Activated CD8-positive, alpha-beta T cell treated with anti-CD3 and anti-CD28 coated beads for 36 hours (primary cell): Measurements from ENCODE around the gene HDHD3. TPM values are rescaled to one million over a fixed set of nuclear protein-coding genes. Genes with fewer than 3 reads are reported as not detected.

Experiments
- ATAC-seq: fragments of 200-7000 bp; cut with Tn5 transposase; one replicate; pipeline ENCODE4 v1.10.0; 2021; ENCODE audit warnings: mild to moderate bottlenecking, moderate library complexity
- CTCF ChIA-PET: fragments of 350-600 bp; sonication (Branson Sonifier 250); formaldehyde crosslinking; loops from one replicate; lab custom pipeline; 2021; ENCODE audit warnings: antibody characterized with exemption; lab: Charles Lee
- POLR2A ChIA-PET: fragments of 350-600 bp; sonication (Branson Sonifier 250); formaldehyde crosslinking; loops from one replicate; lab custom pipeline; 2021; ENCODE audit warnings: antibody characterized with exemption; lab: Charles Lee
- DNase-seq: peaks from one replicate; pipeline ENCODE4 v3.0.0-alpha.2; 2020
- H3K27ac Mint-ChIP-seq: one replicate; pipeline ENCODE4 v1.8.0; 2021; ENCODE audit warnings: mild to moderate bottlenecking, mixed read lengths
- H3K27me3 Mint-ChIP-seq: one replicate; pipeline ENCODE4 v1.8.0; 2021; ENCODE audit warnings: mixed read lengths
- H3K36me3 Mint-ChIP-seq: one replicate; pipeline ENCODE4 v1.8.0; 2021; ENCODE audit warnings: low read depth, mixed read lengths
- H3K4me1 Mint-ChIP-seq: one replicate; pipeline ENCODE4 v1.8.0; 2021; ENCODE audit warnings: low read depth, mixed read lengths
- H3K4me3 Mint-ChIP-seq: one replicate; pipeline ENCODE4 v1.8.0; 2021; ENCODE audit warnings: mild to moderate bottlenecking, moderate library complexity, mixed read lengths
- H3K9me3 Mint-ChIP-seq: one replicate; pipeline ENCODE4 v1.8.0; 2021; ENCODE audit warnings: mixed read lengths
- CTCF ChIP-seq: fragments of 200-600 bp; IDR thresholded peaks from one replicate; pipeline ENCODE4 v1.8.0; 2022; ENCODE audit warnings: antibody characterized with exemption, mild to moderate bottlenecking
- intact Hi-C: fragments of 100-400 bp; cut with micrococcal nuclease; formaldehyde crosslinking; loops from one replicate; pipeline ENCODE4 v1.10.0; 2022
- total RNA-seq, 2 experiments: library from RNA; stranded (reverse); gene quantifications; one replicate each; pipeline ENCODE4 v1.2.3, GENCODE V29; 2021

HDHD3 gene
- total RNA-seq, 2 experiments from 2014 or later = 11.6 to 13.3 TPM

GRCh38 chr9:113416149-113416721 lies 39.4 kb upstream of the HDHD3 start:
- DNase-seq (no peak), ATAC-seq (no peak)
- Mint-ChIP-seq H3K27me3 (no peaks in the 10 kb centered on the region), H3K27ac (no peak overlapping the region), H3K36me3 (no peaks in the 10 kb centered on the region), H3K9me3 (no peaks in the 10 kb centered on the region), H3K4me3 (no peak overlapping the region), H3K4me1 (peaks cover 5% of the 10 kb centered on the region)
- intact Hi-C loops = no loop called here
- POLR2A ChIA-PET = no interaction called here
- no peak for TF ChIP-seq CTCF
- CTCF ChIA-PET = interaction anchor here (1.2 to 1.9 kb wide), 2 partner anchors 16 to 141 kb away, joined by 4 read pairs; partner anchors contain the start of genes ALAD, CDC26 and PRPF4

- H3K4me1 Mint-ChIP-seq = peaks cover 32% of the 10 kb centered on the region
- DNase-seq (peak; percentile 98), ATAC-seq (peak; percentile 92)
- CTCF ChIA-PET = interaction anchor here (1.0 to 7.0 kb wide), 11 partner anchors 9 to 248 kb away, joined by 3 to 49 read pairs (median 3); partner anchors contain the start of genes ALAD, CDC26 and PRPF4
- no peak for TF ChIP-seq CTCF
- H3K36me3 Mint-ChIP-seq = peaks cover 32% of the 10 kb centered on the region
- peak within 1 kb of the TSS; percentile 99 for H3K27ac Mint-ChIP-seq
- POLR2A ChIA-PET = interaction anchor here (0.8 to 4.9 kb wide), 20 partner anchors 9 to 210 kb away, joined by 3 to 45 read pairs (median 4); partner anchors contain the start of genes ALAD, BSPRY, CDC26 and PRPF4
- H3K27me3 Mint-ChIP-seq = no peaks in the 10 kb centered on the region
- intact Hi-C loops = no loop called here
- peak within 1 kb of the TSS; percentile 86 for H3K4me3 Mint-ChIP-seq
- H3K9me3 Mint-ChIP-seq = no peaks in the 10 kb centered on the region
Observed at GRCh38 chr9:113410207-113410864, 33.5 kb upstream of the HDHD3 start, which contains the start of the genes C9orf43 and POLE3. Gene C9orf43, plus strand, starts transcription at chr9:113410747. Its CDS starts 2,747 bp downstream, at chr9:113413494. Gene POLE3, minus strand, starts transcription at chr9:113410675. Its CDS starts 382 bp downstream, at chr9:113410293.

GRCh38 chr9:113409883-113410206 lies 33.1 kb upstream of the HDHD3 start:
- POLR2A ChIA-PET = interaction anchor here (0.7 to 4.9 kb wide), 21 partner anchors 9 to 455 kb away, joined by 3 to 45 read pairs (median 4); partner anchors contain the start of genes ALAD, BSPRY, CDC26 and PRPF4
- DNase-seq (no peak), ATAC-seq (peak; percentile 8)
- peaks cover 32% of the 10 kb centered on the region for H3K36me3 Mint-ChIP-seq
- intact Hi-C loops = no loop called here
- TF ChIP-seq CTCF = no peak
- H3K27me3 Mint-ChIP-seq = no peaks in the 10 kb centered on the region
- CTCF ChIA-PET = interaction anchor here (1.0 to 7.0 kb wide), 8 partner anchors 8 to 248 kb away, joined by 3 to 49 read pairs (median 9); partner anchors contain the start of genes ALAD, CDC26 and PRPF4
- H3K4me3 Mint-ChIP-seq = peak overlapping the region; percentile 86
- peaks cover 32% of the 10 kb centered on the region for H3K4me1 Mint-ChIP-seq
- H3K27ac Mint-ChIP-seq = peak overlapping the region; percentile 99
- no peaks in the 10 kb centered on the region for H3K9me3 Mint-ChIP-seq

- ChIA-PET POLR2A (interaction anchor here (0.7 to 4.9 kb wide), 17 partner anchors 9 to 454 kb away, joined by 3 to 45 read pairs (median 5); partner anchors contain the start of genes ALAD, CDC26, PRPF4 and WDR31), CTCF (interaction anchor here (1.0 to 7.0 kb wide), 7 partner anchors 8 to 249 kb away, joined by 3 to 49 read pairs (median 11); partner anchors contain the start of genes ALAD, CDC26 and PRPF4)
- intact Hi-C loops = no loop called here
- peak overlapping the region; percentile 86 for H3K4me3 Mint-ChIP-seq
- H3K9me3 Mint-ChIP-seq = no peaks in the 10 kb centered on the region
- no peaks in the 10 kb centered on the region for H3K27me3 Mint-ChIP-seq
- no peak for ATAC-seq
- H3K4me1 Mint-ChIP-seq = peaks cover 32% of the 10 kb centered on the region
- no peak for TF ChIP-seq CTCF
- H3K36me3 Mint-ChIP-seq = peaks cover 32% of the 10 kb centered on the region
- no peak for DNase-seq
- peak overlapping the region; percentile 99 for H3K27ac Mint-ChIP-seq
Observed at GRCh38 chr9:113409481-113409880, 32.7 kb upstream of the HDHD3 start.
